Thyroid gland (tissue), 4 donors: Measurements from ENCODE around the gene ATP6V0E2. TPM values are rescaled to one million over a fixed set of nuclear protein-coding genes. Genes with fewer than 3 reads are reported as not detected.

Experiments
- DNase-seq, 2 donors: peaks; one replicate each; pipeline ENCODE4 v3.0.0-alpha.2; 2019
- H3K27ac ChIP-seq, 3 donors: fragments of 200-600 bp; sonication (generic); 1 replicate in 2 of 3; 2 replicates in 1 of 3; pipeline ENCODE4 v1.5.1; 2016 to 2019; ENCODE audit warnings: mild to moderate bottlenecking in 1 of 3, moderate library complexity in 1 of 3
- H3K27me3 ChIP-seq: fragments of 200-600 bp; sonication (generic); one replicate; pipeline ENCODE4 v1.5.1; 2019
- H3K36me3 ChIP-seq, 2 donors: fragments of 200-600 bp; sonication (generic); one replicate each; pipeline ENCODE4 v1.5.1; 2016 to 2019
- H3K4me1 ChIP-seq, 2 donors: fragments of 200-600 bp; sonication (generic); one replicate each; pipeline ENCODE4 v1.5.1; 2017 to 2019
- H3K4me3 ChIP-seq, 3 donors: fragments of 200-600 bp; sonication (generic); replicated peaks in 1 of 3; 1 replicate in 2 of 3; 2 replicates in 1 of 3; pipeline ENCODE4 v1.5.1; 2016; ENCODE audit warnings: mild to moderate bottlenecking in 1 of 3
- H3K9me3 ChIP-seq: fragments of 200-600 bp; sonication (generic); one replicate; pipeline ENCODE4 v1.5.1; 2017
- CTCF ChIP-seq, 6 experiments: fragments of 200-600 bp in 3 of 6; fragments of 450-650 bp in 3 of 6; sonication (generic) in 3 of 6; IDR thresholded peaks; one replicate each; pipeline ENCODE4 v1.5.1; 2016 to 2019; ENCODE audit warnings: antibody characterized with exemption in 6 of 6, mild to moderate bottlenecking in 2 of 6, inconsistent platforms in 1 of 6, moderate library complexity in 1 of 6
- POLR2A ChIP-seq, 2 donors: fragments of 450-650 bp; IDR thresholded peaks; one replicate each; pipeline ENCODE4 v1.6.1; 2017; ENCODE audit warnings: antibody characterized with exemption in 2 of 2, mild to moderate bottlenecking in 2 of 2, moderate library complexity in 1 of 2
- WGBS, 2 donors: methylation state at CpG; one replicate each; pipeline ENCODE4 v1.1.5; 2017; 5-methylcytosine and 5-hydroxymethylcytosine counted together
- intact Hi-C: fragments of 100-400 bp; cut with DNase I; formaldehyde crosslinking; loops from one replicate; pipeline ENCODE4 v1.15.1; 2023
- total RNA-seq, 4 donors: library from RNA; depleted of rRNA; stranded (reverse); fragments of >200 nt; gene quantifications; one replicate each; pipeline ENCODE4 v1.2.3, GENCODE V29; 2016

Gene ATP6V0E2
- total RNA-seq, 4 donors from 2014 or later: 43.1 to 113 (median 78.9) TPM

GRCh38 chr7:149872419-149873073, 1.2 kb upstream of the ATP6V0E2 start:
- 25 to 34% methylated on average over 13 of the region's 13 CpGs for WGBS, 2 donors
- H3K9me3 ChIP-seq: no peaks in the 10 kb centered on the region
- H3K27ac ChIP-seq: peak overlapping the region; percentile 87 to 95 (median 88)
- no peaks in the 10 kb centered on the region for H3K27me3 ChIP-seq
- no peaks in the 10 kb centered on the region for H3K36me3 ChIP-seq
- intact Hi-C loops: no loop called here
- peak in 1 of 2 donors; percentile 63 for TF ChIP-seq POLR2A (IDR thresholded peaks at IDR 0.05)
- TF ChIP-seq CTCF (IDR thresholded peaks at IDR 0.05): peak in 1 of 6 experiments; percentile 17
- peak overlapping the region in 1 of 3 donors; percentile 72 for H3K4me3 ChIP-seq
- H3K4me1 ChIP-seq: peaks cover 26 to 53% of the 10 kb centered on the region in 2 donors
- DNase-seq: peak; percentile 74 to 77

DNA sequence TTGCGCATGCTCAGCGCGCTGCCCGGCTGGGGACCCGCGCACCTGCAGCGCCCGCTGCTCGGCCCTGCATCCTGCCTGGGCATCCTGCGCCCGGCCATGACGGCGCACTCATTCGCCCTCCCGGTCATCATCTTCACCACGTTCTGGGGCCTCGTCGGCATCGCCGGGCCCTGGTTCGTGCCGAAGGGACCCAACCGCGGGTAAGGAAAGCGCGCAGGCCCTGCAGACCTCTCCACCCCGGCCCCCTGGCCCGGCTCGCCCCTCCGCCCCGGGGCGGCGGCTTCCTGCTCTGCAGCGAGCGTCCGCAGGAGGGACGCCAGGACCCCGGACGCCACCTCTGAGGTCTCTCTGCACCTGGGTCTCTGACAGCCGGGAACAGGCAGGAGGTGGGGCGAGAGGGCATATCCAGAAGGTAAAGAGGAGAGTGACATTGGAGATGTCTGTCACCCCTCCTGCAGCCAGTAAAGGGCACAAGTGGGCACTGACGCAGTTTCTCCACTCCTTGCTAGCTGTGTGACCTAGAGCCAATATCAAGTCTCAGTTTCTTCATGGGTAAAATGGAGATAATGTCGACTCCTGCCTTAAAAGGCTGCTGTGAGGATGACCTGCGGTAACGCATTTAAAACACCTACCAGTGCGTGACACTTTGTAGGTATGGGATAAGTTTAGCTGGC, 338 bp downstream of the ATP6V0E2 start:
- TF ChIP-seq POLR2A (IDR thresholded peaks at IDR 0.05) (peak in 1 of 2 donors; percentile 42), CTCF (IDR thresholded peaks at IDR 0.05) (no peak)
- Histone ChIP-seq H3K9me3 (no peaks in the 10 kb centered on the region), H3K27ac (peak overlapping the region; percentile 29 to 95 (median 29)), H3K4me1 (peaks cover 26 to 37% of the 10 kb centered on the region in 2 donors), H3K36me3 (no peaks in the 10 kb centered on the region), H3K4me3 (peak overlapping the region; percentile 59 to 72 (median 66)), H3K27me3 (no peaks in the 10 kb centered on the region)
- intact Hi-C loops: no loop called here
- DNase-seq: no peak
- 12 to 48% methylated on average over 6 to 20 of the region's 46 CpGs for WGBS, 2 donors

- intact Hi-C loops: no loop called here
- H3K4me3 ChIP-seq: peak overlapping the region in 1 of 3 donors; percentile 72
- no peaks in the 10 kb centered on the region for H3K36me3 ChIP-seq
Observed at GRCh38 chr7:149874644-149875028, 867 bp downstream of the ATP6V0E2 start.

DNA sequence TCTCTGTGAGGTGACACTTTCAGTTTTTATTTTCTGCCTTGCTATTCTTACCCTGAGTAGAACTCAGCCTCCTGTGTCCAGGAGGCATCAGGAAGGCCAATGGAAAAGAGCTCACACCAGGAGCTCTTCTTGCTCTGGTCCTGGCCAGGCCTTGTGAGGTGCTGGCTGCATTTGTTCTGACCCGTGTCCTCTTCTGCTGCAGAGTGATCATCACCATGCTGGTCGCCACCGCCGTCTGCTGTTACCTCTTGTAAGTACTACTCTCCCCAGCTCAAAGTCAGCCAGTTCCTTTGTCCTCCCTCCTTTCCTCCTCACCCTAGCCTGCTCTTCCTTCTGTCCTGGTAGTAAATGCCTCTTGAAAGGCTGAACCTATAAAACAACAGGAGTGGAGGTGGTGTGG, 1.6 kb downstream of the ATP6V0E2 start:
- intact Hi-C loops: no loop called here
- no peak overlapping the region for H3K4me3 ChIP-seq
- H3K9me3 ChIP-seq: no peaks in the 10 kb centered on the region
- no peaks in the 10 kb centered on the region for H3K36me3 ChIP-seq
- 95 to 96% methylated on average over 4 of the region's 4 CpGs for WGBS, 2 donors
- peak overlapping the region in 2 of 3 donors; percentile 32 to 95 for H3K27ac ChIP-seq
- no peaks in the 10 kb centered on the region for H3K27me3 ChIP-seq
- TF ChIP-seq POLR2A (IDR thresholded peaks at IDR 0.05): no peak
- H3K4me1 ChIP-seq: peaks cover 30 to 39% of the 10 kb centered on the region in 2 donors
- no peak for DNase-seq

More at GRCh38 chr7:149874644-149875028, 867 bp downstream of the ATP6V0E2 start:
- Histone ChIP-seq H3K9me3 (no peaks in the 10 kb centered on the region), H3K4me1 (peaks cover 26 to 34% of the 10 kb centered on the region in 2 donors), H3K27me3 (no peaks in the 10 kb centered on the region), H3K27ac (peak overlapping the region; percentile 29 to 95 (median 29))
- WGBS, 2 donors: 43 to 59% methylated on average over 8 of the region's 8 CpGs
- peak; percentile 68 to 72 for DNase-seq
- TF ChIP-seq POLR2A (IDR thresholded peaks at IDR 0.05) (no peak), CTCF (IDR thresholded peaks at IDR 0.05) (no peak)

DNA sequence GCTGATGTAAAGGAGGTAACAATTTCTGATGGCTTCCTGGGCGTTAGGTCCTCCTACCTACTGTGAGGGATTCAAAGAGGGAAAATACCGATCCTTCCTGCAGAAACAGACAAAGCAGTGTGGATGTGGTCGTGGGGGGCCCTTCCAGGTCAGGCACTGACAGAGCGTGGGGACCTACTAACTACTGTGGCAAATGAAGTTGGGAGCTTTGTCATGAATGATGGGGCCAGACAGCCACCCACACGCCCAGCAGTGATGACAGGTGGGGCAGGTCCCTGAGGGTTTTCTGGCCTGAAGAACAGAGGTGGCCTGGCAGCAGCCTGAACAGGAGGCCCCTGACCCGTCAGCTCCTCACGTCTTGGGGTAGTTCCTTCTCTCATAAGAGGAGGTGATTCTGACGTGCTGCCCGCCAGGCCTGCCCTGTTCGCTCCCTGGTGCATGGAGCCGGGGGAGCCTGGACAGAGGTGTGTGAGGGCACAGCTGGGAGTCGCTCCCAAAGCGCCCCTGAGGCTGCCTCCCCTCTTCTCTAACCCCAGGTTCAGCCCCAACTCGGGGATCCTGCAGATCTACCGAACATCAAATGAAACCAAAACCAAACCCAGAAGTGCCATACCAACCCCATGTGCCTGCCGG, 4.2 kb downstream of the ATP6V0E2 start:
- no peak overlapping the region for H3K4me3 ChIP-seq
- H3K36me3 ChIP-seq: no peaks in the 10 kb centered on the region
- no peaks in the 10 kb centered on the region for H3K9me3 ChIP-seq
- no peak for DNase-seq
- no peak overlapping the region for H3K27ac ChIP-seq
- no peaks in the 10 kb centered on the region for H3K27me3 ChIP-seq
- peaks cover 33 to 42% of the 10 kb centered on the region in 2 donors for H3K4me1 ChIP-seq
- no peak for TF ChIP-seq POLR2A (IDR thresholded peaks at IDR 0.05)
- TF ChIP-seq CTCF (IDR thresholded peaks at IDR 0.05): no peak
- WGBS, 2 donors: 92 to 94% methylated on average over 16 of the region's 16 CpGs
- intact Hi-C loops: no loop called here
